ENCODE data around the gene ATG7. TPM values are rescaled to one million over a fixed set of nuclear protein-coding genes. Genes with fewer than 3 reads are reported as not detected.
"Not testable (repeated sequence)": the region's sequence is repeated elsewhere in the genome, so short reads cannot be mapped to it uniquely, and the experiment has no call there.

ATG7 gene
- polyA plus RNA-seq, 1 donor (not counting 4 experiments of a cell fraction or from before 2014, with no cell fraction given): 27.9 TPM

DNA sequence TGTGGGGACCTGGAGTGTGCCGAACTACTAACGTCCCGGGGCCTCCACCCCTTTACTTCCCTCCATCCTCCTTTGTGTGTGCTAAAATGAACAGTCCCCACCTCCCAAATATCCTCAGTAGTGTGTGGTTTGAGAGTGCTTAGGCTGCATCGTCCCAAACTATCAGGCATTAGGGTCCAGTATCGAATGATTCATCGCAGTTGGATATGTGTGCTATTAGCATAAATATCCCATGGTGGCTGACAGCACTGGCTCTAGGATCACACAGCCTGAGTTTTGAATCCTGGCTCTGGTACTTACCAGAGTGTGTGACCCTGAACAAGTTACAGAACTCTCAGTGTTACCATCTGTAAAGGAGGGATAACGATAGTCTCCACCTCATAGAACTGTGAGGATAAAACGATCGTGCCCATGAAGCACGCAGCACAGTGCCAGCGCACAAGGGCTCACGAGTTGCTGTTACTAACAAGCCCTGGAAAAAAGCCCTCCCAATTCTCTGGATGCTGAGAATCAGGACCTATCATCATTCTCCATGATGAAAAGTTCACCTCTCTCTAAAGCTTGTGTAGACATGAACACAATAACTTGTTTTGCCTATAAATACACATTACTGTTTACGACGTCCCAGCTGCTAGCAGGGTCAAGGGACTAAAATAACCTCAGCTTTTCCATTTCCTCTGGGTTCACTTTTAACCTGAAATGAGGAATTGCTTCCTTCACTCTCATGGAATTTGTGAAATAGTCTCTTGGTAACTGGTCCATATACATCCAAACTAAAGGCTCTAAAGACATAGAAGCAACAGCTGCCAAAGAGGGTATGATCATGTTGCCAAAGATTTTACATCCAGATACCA lies 320.5 kb downstream of the ATG7 start:
- H3K27me3 ChIP-seq (ENCODE audit: control insufficient read depth, extremely low read depth, insufficient read depth, low read length): no peaks in the 10 kb centered on the region
- FAIRE-seq (no peak), DNase-seq (ENCODE audit: low read depth, low spot score) (no peak)
- no peak overlapping the region for H3K4me3 ChIP-seq (ENCODE audit: control insufficient read depth in 2 of 3, extremely low read depth in 1 of 3, insufficient read depth in 2 of 3, low read depth in 1 of 3, low read length in 3 of 3)
- no peak overlapping the region for H2AFZ ChIP-seq (ENCODE audit: control insufficient read depth, low read length)
- peak overlapping the region; percentile 5 for H3K27ac ChIP-seq (ENCODE audit: control insufficient read depth, insufficient read depth, low read length)
- no peak for TF ChIP-seq EZH2 (IDR thresholded peaks at IDR 0.05; ENCODE audit: low read length)
- TF ChIP-seq, protein P1, sequence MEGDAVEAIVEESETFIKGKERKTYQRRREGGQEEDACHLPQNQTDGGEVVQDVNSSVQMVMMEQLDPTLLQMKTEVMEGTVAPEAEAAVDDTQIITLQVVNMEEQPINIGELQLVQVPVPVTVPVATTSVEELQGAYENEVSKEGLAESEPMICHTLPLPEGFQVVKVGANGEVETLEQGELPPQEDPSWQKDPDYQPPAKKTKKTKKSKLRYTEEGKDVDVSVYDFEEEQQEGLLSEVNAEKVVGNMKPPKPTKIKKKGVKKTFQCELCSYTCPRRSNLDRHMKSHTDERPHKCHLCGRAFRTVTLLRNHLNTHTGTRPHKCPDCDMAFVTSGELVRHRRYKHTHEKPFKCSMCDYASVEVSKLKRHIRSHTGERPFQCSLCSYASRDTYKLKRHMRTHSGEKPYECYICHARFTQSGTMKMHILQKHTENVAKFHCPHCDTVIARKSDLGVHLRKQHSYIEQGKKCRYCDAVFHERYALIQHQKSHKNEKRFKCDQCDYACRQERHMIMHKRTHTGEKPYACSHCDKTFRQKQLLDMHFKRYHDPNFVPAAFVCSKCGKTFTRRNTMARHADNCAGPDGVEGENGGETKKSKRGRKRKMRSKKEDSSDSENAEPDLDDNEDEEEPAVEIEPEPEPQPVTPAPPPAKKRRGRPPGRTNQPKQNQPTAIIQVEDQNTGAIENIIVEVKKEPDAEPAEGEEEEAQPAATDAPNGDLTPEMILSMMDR (optimal IDR thresholded peaks at IDR 0.05 in 1 of 3, IDR thresholded peaks at IDR 0.05 in 1 of 3, conservative IDR thresholded peaks at IDR 0.05 in 1 of 3; ENCODE audit: extremely low read depth in 1 of 3, insufficient read depth in 2 of 3, low read length in 3 of 3): no peak
- peaks cover 26% of the 10 kb centered on the region for H3K4me1 ChIP-seq (ENCODE audit: control insufficient read depth, extremely low read depth, insufficient read depth, low read length)
- H3K9me3 ChIP-seq (ENCODE audit: control insufficient read depth, low read depth, low read length): no peaks in the 10 kb centered on the region
- peaks cover 10% of the 10 kb centered on the region for H3K9me1 ChIP-seq (ENCODE audit: control insufficient read depth, extremely low read depth, insufficient read depth, low read length)
- H3K9ac ChIP-seq (ENCODE audit: control insufficient read depth, extremely low read depth, insufficient read depth, low read length): no peak overlapping the region
- dilution Hi-C loops (cut with MboI; ENCODE audit: extremely low pct_ligation_motif_present, low sequenced_read_pairs): no loop called here
- H3K4me2 ChIP-seq (ENCODE audit: control insufficient read depth, extremely low read depth, insufficient read depth, low read depth, low read length): peak overlapping the region; percentile 38
- H3K79me2 ChIP-seq (ENCODE audit: control insufficient read depth, insufficient read depth, low read length): peaks cover 84% of the 10 kb centered on the region
- peaks cover 5 to 8% of the 10 kb centered on the region in 2 experiments for H3K36me3 ChIP-seq (ENCODE audit: control insufficient read depth in 2 of 2, extremely low read depth in 1 of 2, insufficient read depth in 2 of 2, low read length in 2 of 2)
- H4K20me1 ChIP-seq (ENCODE audit: control insufficient read depth, extremely low read depth, insufficient read depth, low read length): no peaks in the 10 kb centered on the region

DNA sequence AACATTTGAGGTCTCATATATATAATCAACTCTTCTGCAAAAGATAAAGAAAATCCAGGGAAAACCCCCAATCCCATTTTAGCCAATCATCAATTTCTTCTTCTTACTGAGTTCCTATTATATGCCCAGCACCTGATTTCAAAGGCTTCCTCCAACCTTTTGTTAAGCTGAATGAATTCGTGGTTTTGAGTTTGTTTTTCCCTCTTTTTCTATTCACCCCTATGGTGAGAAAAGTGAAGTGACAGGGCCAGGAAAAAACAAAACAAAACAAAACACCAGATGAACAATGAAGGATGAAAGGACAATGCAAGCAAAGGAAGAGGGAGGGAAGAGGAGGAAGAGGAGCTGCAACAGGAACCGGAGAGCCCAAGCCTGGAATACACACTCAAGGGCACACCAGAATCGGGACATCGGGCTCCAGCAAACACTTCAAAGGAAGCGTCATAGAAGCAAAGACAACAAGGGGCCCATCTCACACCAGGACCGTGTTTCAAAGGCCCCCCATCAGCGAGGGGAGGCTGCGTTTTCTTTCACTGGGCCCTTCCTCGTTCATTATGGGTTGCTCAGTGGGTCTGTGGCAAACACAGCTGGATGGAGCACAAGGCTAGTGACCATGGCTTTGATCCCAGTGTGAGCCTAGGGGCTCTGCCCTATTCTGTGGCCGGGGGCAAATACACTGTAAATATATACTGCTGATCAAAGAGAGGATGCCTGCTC lies 321.3 kb downstream of the ATG7 start:
- Histone ChIP-seq H3K4me1 (ENCODE audit: control insufficient read depth, extremely low read depth, insufficient read depth, low read length) (peaks cover 26% of the 10 kb centered on the region), H3K4me2 (ENCODE audit: control insufficient read depth, extremely low read depth, insufficient read depth, low read depth, low read length) (no peak overlapping the region)

DNA sequence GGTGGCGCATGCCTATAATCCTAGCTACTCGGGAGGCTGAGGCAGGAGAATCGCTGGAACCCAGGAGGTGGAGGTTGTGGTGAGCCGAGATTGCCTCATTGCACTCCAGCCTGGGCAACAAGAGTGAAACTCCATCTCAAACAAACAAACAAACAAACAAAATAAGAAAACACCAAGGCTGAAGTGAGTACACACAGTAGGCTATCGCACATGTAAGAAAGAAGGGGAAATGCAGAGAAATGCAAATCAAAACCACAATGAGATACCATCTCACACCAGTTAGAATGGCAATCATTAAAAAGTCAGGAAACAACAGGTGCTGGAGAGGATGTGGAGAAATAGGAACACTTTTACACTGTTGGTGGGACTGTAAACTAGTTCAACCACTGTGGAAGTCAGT lies 322.8 kb downstream of the ATG7 start:
- not testable (repeated sequence) for FAIRE-seq

More for the DNA sequence above, 321.3 kb downstream of the ATG7 start:
- peaks cover 84% of the 10 kb centered on the region for H3K79me2 ChIP-seq (ENCODE audit: control insufficient read depth, insufficient read depth, low read length)
- no peak for TF ChIP-seq EZH2 (IDR thresholded peaks at IDR 0.05; ENCODE audit: low read length)
- TF ChIP-seq, protein P1 (optimal IDR thresholded peaks at IDR 0.05 in 1 of 3, IDR thresholded peaks at IDR 0.05 in 1 of 3, conservative IDR thresholded peaks at IDR 0.05 in 1 of 3; ENCODE audit: extremely low read depth in 1 of 3, insufficient read depth in 2 of 3, low read length in 3 of 3): no peak
- DNase-seq (ENCODE audit: low read depth, low spot score): no peak
- dilution Hi-C loops (cut with MboI; ENCODE audit: extremely low pct_ligation_motif_present, low sequenced_read_pairs): no loop called here
- H2AFZ ChIP-seq (ENCODE audit: control insufficient read depth, low read length): no peak overlapping the region
- peaks cover 10% of the 10 kb centered on the region for H3K9me1 ChIP-seq (ENCODE audit: control insufficient read depth, extremely low read depth, insufficient read depth, low read length)
- no peak for FAIRE-seq
- no peak overlapping the region for H3K9ac ChIP-seq (ENCODE audit: control insufficient read depth, extremely low read depth, insufficient read depth, low read length)
- H3K27me3 ChIP-seq (ENCODE audit: control insufficient read depth, extremely low read depth, insufficient read depth, low read length): no peaks in the 10 kb centered on the region
- H3K36me3 ChIP-seq (ENCODE audit: control insufficient read depth in 2 of 2, extremely low read depth in 1 of 2, insufficient read depth in 2 of 2, low read length in 2 of 2): peaks cover 2 to 3% of the 10 kb centered on the region in 2 experiments
- H3K27ac ChIP-seq (ENCODE audit: control insufficient read depth, insufficient read depth, low read length): no peak overlapping the region
- H4K20me1 ChIP-seq (ENCODE audit: control insufficient read depth, extremely low read depth, insufficient read depth, low read length): no peaks in the 10 kb centered on the region
- no peak overlapping the region for H3K4me3 ChIP-seq (ENCODE audit: control insufficient read depth in 2 of 3, extremely low read depth in 1 of 3, insufficient read depth in 2 of 3, low read depth in 1 of 3, low read length in 3 of 3)
- no peaks in the 10 kb centered on the region for H3K9me3 ChIP-seq (ENCODE audit: control insufficient read depth, low read depth, low read length)

More for the DNA sequence above, 322.8 kb downstream of the ATG7 start:
- H3K79me2 ChIP-seq (ENCODE audit: control insufficient read depth, insufficient read depth, low read length): peaks cover 76% of the 10 kb centered on the region
- H3K9ac ChIP-seq (ENCODE audit: control insufficient read depth, extremely low read depth, insufficient read depth, low read length); H4K20me1 ChIP-seq (ENCODE audit: control insufficient read depth, extremely low read depth, insufficient read depth, low read length); H2AFZ ChIP-seq (ENCODE audit: control insufficient read depth, low read length); H3K4me3 ChIP-seq (ENCODE audit: control insufficient read depth in 2 of 3, extremely low read depth in 1 of 3, insufficient read depth in 2 of 3, low read depth in 1 of 3, low read length in 3 of 3); dilution Hi-C loops (cut with MboI; ENCODE audit: extremely low pct_ligation_motif_present, low sequenced_read_pairs); DNase-seq (ENCODE audit: low read depth, low spot score); H3K9me3 ChIP-seq (ENCODE audit: control insufficient read depth, low read depth, low read length); H3K27ac ChIP-seq (ENCODE audit: control insufficient read depth, insufficient read depth, low read length); H3K27me3 ChIP-seq (ENCODE audit: control insufficient read depth, extremely low read depth, insufficient read depth, low read length); H3K4me2 ChIP-seq (ENCODE audit: control insufficient read depth, extremely low read depth, insufficient read depth, low read depth, low read length); H3K36me3 ChIP-seq (ENCODE audit: control insufficient read depth in 2 of 2, extremely low read depth in 1 of 2, insufficient read depth in 2 of 2, low read length in 2 of 2): not testable (repeated sequence)
- peaks cover 30% of the 10 kb centered on the region for H3K4me1 ChIP-seq (ENCODE audit: control insufficient read depth, extremely low read depth, insufficient read depth, low read length)
- peaks cover 10% of the 10 kb centered on the region for H3K9me1 ChIP-seq (ENCODE audit: control insufficient read depth, extremely low read depth, insufficient read depth, low read length)

All from keratinocyte (primary cell).